GM21619 (cell line): Measurements from ENCODE around the gene NECAB2.

ENCODE experiments used
- ATAC-seq: cut with Tn5 transposase; IDR thresholded peaks from one replicate; pipeline ENCODE4 v1.9.1; 2021; ENCODE audit not compliant: unreplicated experiment

The NECAB2 gene

GRCh38 chr16:83967838-83968305 is at the start of gene NECAB2:
NECAB2 (plus strand) TSS chr16:83968244; CDS start chr16:83968649, 405 bp downstream.
- ATAC-seq = no peak

GRCh38 chr16:83920894-83921491 is 47.1 kb upstream of the NECAB2 start:
- ATAC-seq = no peak

- no peak for ATAC-seq
Observed at GRCh38 chr16:83923581-83924365, 44.3 kb upstream of the NECAB2 start.

- ATAC-seq = no peak
Observed at GRCh38 chr16:83924686-83925085, 43.4 kb upstream of the NECAB2 start.

GRCh38 chr16:83925095-83925905 is 42.7 kb upstream of the NECAB2 start:
- no peak for ATAC-seq

GRCh38 chr16:83925957-83926725 is 41.9 kb upstream of the NECAB2 start:
- no peak for ATAC-seq

- peak; percentile 67 for ATAC-seq
Observed at GRCh38 chr16:83926726-83927397, 41.2 kb upstream of the NECAB2 start.

- no peak for ATAC-seq
Observed at GRCh38 chr16:83928341-83929055, 39.5 kb upstream of the NECAB2 start.

GRCh38 chr16:83929811-83930555 is 38.1 kb upstream of the NECAB2 start:
- ATAC-seq = no peak

GRCh38 chr16:83930730-83931500 is 37.1 kb upstream of the NECAB2 start:
- ATAC-seq = no peak

- ATAC-seq = no peak
Observed at GRCh38 chr16:83931556-83931955, 36.5 kb upstream of the NECAB2 start.

- no peak for ATAC-seq
Observed at GRCh38 chr16:83932304-83932703, 35.7 kb upstream of the NECAB2 start.

- no peak for ATAC-seq
Observed at GRCh38 chr16:83932955-83933673, 34.9 kb upstream of the NECAB2 start.

GRCh38 chr16:83933885-83934683 is 34.0 kb upstream of the NECAB2 start:
- no peak for ATAC-seq

GRCh38 chr16:83934684-83934977 is 33.4 kb upstream of the NECAB2 start:
- no peak for ATAC-seq

- no peak for ATAC-seq
Observed at GRCh38 chr16:83935005-83935857, 32.8 kb upstream of the NECAB2 start.
